Endothelial cell of umbilical vein (primary cell): ENCODE measurements around the gene DDX17. TPM values are rescaled to one million over a fixed set of nuclear protein-coding genes. Genes with fewer than 3 reads are reported as not detected.

Experiments
- BruUV-seq: library from RNA; stranded (reverse); fragments of 400-500 nt; replicated peaks from 2 replicates; lab custom pipeline; 2021; lab: Mats Ljungman, UMichigan
- CTCF ChIA-PET: fragments of 300-600, 350-600 bp; sonication (Branson Sonifier 250); formaldehyde crosslinking; loops from one replicate; lab custom pipeline; 2021; ENCODE audit warnings: antibody characterized with exemption, inconsistent platforms; lab: Charles Lee
- POLR2A ChIA-PET: fragments of 300-600, 350-600 bp; sonication (Branson Sonifier 250); formaldehyde crosslinking; loops from one replicate; lab custom pipeline; 2021; ENCODE audit warnings: antibody characterized with exemption, inconsistent platforms; lab: Charles Lee
- DNase-seq: peaks from one replicate; pipeline ENCODE4 v3.0.0-alpha.2; 2011; ENCODE audit warnings: low read depth, low spot score
- FAIRE-seq: peaks from 2 replicates; lab custom pipeline; 2011; peaks lifted over from hg19 to GRCh38; lab: Jason Lieb, UNC
- H2AFZ ChIP-seq: 2 replicates; pipeline ENCODE4 v1.6.0; 2012; ENCODE audit warnings: low read depth, low read length, control low read depth, inconsistent platforms
- H3K27ac ChIP-seq: 2 replicates; pipeline ENCODE4 v1.5.1; 2011; ENCODE audit warnings: low read depth, mild to moderate bottlenecking, control low read depth, low read length, moderate library complexity; ENCODE audit not compliant: insufficient read depth
- H3K27me3 ChIP-seq, 2 experiments: 2 replicates each; pipeline versions ENCODE4 v1.6.0 to v1.6.1; 2011; ENCODE audit warnings: low read length in 2 of 2, mixed read lengths in 1 of 2; ENCODE audit not compliant: control insufficient read depth in 2 of 2, insufficient read depth in 2 of 2
- H3K36me3 ChIP-seq, 2 experiments: 2 replicates in 1 of 2; 3 replicates in 1 of 2; pipeline ENCODE4 v1.5.1; 2011; ENCODE audit warnings: low read length in 2 of 2, mild to moderate bottlenecking in 1 of 2, moderate library complexity in 1 of 2; ENCODE audit not compliant: control insufficient read depth in 2 of 2, insufficient read depth in 2 of 2; ENCODE audit errors: extremely low read depth in 1 of 2
- H3K4me1 ChIP-seq: 3 replicates; pipeline ENCODE4 v1.5.1; 2011; ENCODE audit warnings: mild to moderate bottlenecking, low read length; ENCODE audit not compliant: control insufficient read depth, insufficient read depth; ENCODE audit errors: extremely low read depth
- H3K4me2 ChIP-seq: 2 replicates; pipeline ENCODE4 v1.6.1; 2011; ENCODE audit warnings: low read length, control low read depth, mixed read lengths; ENCODE audit not compliant: insufficient read depth
- H3K4me3 ChIP-seq, 3 experiments: fragments of 200-600 bp in 1 of 3; sonication (generic), shearing (Covaris generic) in 1 of 3; replicated peaks in 1 of 3; 2 replicates each; pipeline ENCODE4 v1.5.1; 2011 to 2016; ENCODE audit warnings: control low read depth in 3 of 3, low read length in 3 of 3, mild to moderate bottlenecking in 2 of 3, inconsistent platforms in 1 of 3, low read depth in 1 of 3, moderate library complexity in 1 of 3; ENCODE audit not compliant: insufficient read depth in 1 of 3
- H3K79me2 ChIP-seq: 2 replicates; pipeline ENCODE4 v1.6.0; 2012; ENCODE audit warnings: low read length, inconsistent platforms; ENCODE audit not compliant: control insufficient read depth, insufficient read depth
- H3K9ac ChIP-seq: replicated peaks from 2 replicates; pipeline ENCODE3; 2011; ENCODE audit warnings: low read length, control low read depth; ENCODE audit not compliant: insufficient read depth; ENCODE audit errors: extremely low read depth
- H3K9me1 ChIP-seq: replicated peaks from 3 replicates; pipeline ENCODE4 v1.6.0; 2011; ENCODE audit warnings: mild to moderate bottlenecking, low read length; ENCODE audit not compliant: control insufficient read depth, insufficient read depth; ENCODE audit errors: extremely low read depth
- H3K9me3 ChIP-seq: replicated peaks from 2 replicates; pipeline ENCODE4 v1.5.1; 2012; ENCODE audit warnings: low read length, inconsistent platforms; ENCODE audit not compliant: control insufficient read depth, insufficient read depth
- H4K20me1 ChIP-seq: replicated peaks from 2 replicates; pipeline ENCODE3; 2011; ENCODE audit warnings: mild to moderate bottlenecking, low read length; ENCODE audit not compliant: control insufficient read depth, insufficient read depth; ENCODE audit errors: extremely low read depth
- EZH2 ChIP-seq: IDR thresholded peaks from 2 replicates; pipeline ENCODE4 v1.6.1; 2012; ENCODE audit warnings: borderline replicate concordance, low read depth, mild to moderate bottlenecking, moderate library complexity, low read length, inconsistent platforms; ENCODE audit not compliant: severe bottlenecking
- FOS ChIP-seq: IDR thresholded peaks from 2 replicates; pipeline ENCODE4 v1.6.1; 2011; ENCODE audit warnings: mild to moderate bottlenecking, low read length, moderate library complexity, borderline replicate concordance; ENCODE audit not compliant: insufficient read depth
- GATA2 ChIP-seq: IDR thresholded peaks from 2 replicates; pipeline ENCODE4 v1.7.0; 2011; ENCODE audit warnings: low read depth, mild to moderate bottlenecking, moderate library complexity, mixed read lengths, low read length; ENCODE audit not compliant: insufficient read length, insufficient read depth
- JUN ChIP-seq: IDR thresholded peaks from 2 replicates; pipeline ENCODE4 v1.6.1; 2011; ENCODE audit warnings: borderline replicate concordance, low read depth; ENCODE audit not compliant: insufficient read length, insufficient read depth
- MYC ChIP-seq: IDR thresholded peaks from one replicate; pipeline ENCODE4 v1.6.1; 2011; ENCODE audit warnings: mild to moderate bottlenecking, low read depth, low read length
- POLR2A ChIP-seq: IDR thresholded peaks from 2 replicates; pipeline ENCODE4 v1.6.1; 2012; ENCODE audit warnings: low read depth, mild to moderate bottlenecking, control low read depth, low read length
- POLR2AphosphoS5 ChIP-seq: IDR thresholded peaks from 2 replicates; pipeline ENCODE4 v1.6.1; 2012; ENCODE audit warnings: low read depth, mild to moderate bottlenecking, control low read depth, low read length, moderate library complexity; ENCODE audit not compliant: insufficient read depth
- dilution Hi-C: fragments of 300-500 bp; cut with MboI; formaldehyde crosslinking; loops from one replicate; pipeline ENCODE4 v1.15.0; 2019; ENCODE audit warnings: low sequenced_read_pairs; ENCODE audit not compliant: extremely low pct_ligation_motif_present
- intact Hi-C: fragments of 100-400 bp; cut with micrococcal nuclease; formaldehyde crosslinking; loops from one replicate; pipeline ENCODE4 v1.10.0; 2022
- polyA plus RNA-seq, 4 experiments: library from polyadenylated mRNA; depleted of rRNA in 3 of 4; stranded (reverse) in 3 of 4; unstranded in 1 of 4; fragments of >200 nt; gene quantifications; 2 replicates each; pipeline versions ENCODE4 v1.2.1 to v1.2.3, GENCODE V29; 2011 to 2012; ENCODE audit warnings: missing spikeins in 1 of 4
- total RNA-seq: library from RNA; stranded (reverse); gene quantifications from 2 replicates; pipeline ENCODE4 v1.2.3, GENCODE V29; 2021
- TF ChIP-seq, protein P1 (sequence below): IDR thresholded peaks from 2 replicates; pipeline ENCODE4 v1.6.1; 2011; ENCODE audit not compliant: insufficient read depth, insufficient read length
- TF ChIP-seq, protein P2 (sequence below), 2 donors: IDR thresholded peaks; 1 replicate in 1 of 2; 2 replicates in 1 of 2; pipeline ENCODE4 v1.5.1; 2011; ENCODE audit warnings: low read length in 2 of 2, mild to moderate bottlenecking in 2 of 2, moderate library complexity in 2 of 2, control low read depth in 1 of 2, inconsistent platforms in 1 of 2, low read depth in 1 of 2; ENCODE audit not compliant: insufficient read depth in 1 of 2; ENCODE audit errors: extremely low read depth in 1 of 2

The DDX17 gene
- total and polyA plus RNA-seq, 2 donors (not counting 3 experiments of a cell fraction or from before 2014, with no cell fraction given): 393 to 402 TPM

DNA sequence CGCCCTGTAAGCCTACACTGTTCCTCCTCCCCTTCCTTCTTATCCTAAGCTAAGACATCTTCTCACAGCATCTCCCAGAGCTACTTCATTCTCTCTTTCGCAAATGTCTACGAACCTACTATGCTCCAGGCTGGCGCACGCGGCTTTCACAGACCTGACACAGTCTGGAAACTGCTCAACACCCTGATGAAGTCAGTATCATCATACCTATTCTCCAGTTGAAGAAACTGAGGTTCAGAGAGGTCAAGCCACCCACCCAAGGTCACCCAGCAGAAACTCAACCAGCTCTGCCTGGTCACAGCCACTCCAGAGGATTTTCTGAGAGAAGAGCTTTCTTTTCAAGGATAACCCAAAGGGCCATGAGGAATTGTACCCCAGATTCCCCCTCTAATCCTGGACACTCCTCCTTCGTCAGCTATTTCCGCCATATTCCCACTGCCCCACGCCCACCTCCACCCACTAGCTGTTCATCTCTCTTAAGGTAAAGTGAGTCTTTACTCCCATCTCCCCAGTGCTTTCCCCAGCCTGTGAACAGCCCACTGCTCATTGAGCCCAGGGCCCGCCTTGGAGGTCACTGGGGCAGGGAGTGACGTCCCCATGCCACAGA lies 52.9 kb downstream of the DDX17 start:
- Histone ChIP-seq H3K36me3 (no peaks in the 10 kb centered on the region), H3K4me1 (no peaks in the 10 kb centered on the region), H3K27ac (no peak overlapping the region), H3K79me2 (no peaks in the 10 kb centered on the region), H3K9me1 (no peaks in the 10 kb centered on the region), H3K4me2 (no peak overlapping the region), H3K9me3 (no peaks in the 10 kb centered on the region), H4K20me1 (no peaks in the 10 kb centered on the region), H3K4me3 (no peak overlapping the region), H3K9ac (no peak overlapping the region), H3K27me3 (peaks cover 42 to 46% of the 10 kb centered on the region in 2 experiments), H2AFZ (no peak overlapping the region)
- dilution Hi-C loops: no loop called here
- CTCF ChIA-PET: interaction anchor here (0.9 to 2.1 kb wide), 5 partner anchors 8 to 401 kb away, joined by 3 to 7 read pairs (median 4); no protein-coding TSS in a partner anchor
- DNase-seq (no peak), FAIRE-seq (no peak)
- TF ChIP-seq, protein P1, sequence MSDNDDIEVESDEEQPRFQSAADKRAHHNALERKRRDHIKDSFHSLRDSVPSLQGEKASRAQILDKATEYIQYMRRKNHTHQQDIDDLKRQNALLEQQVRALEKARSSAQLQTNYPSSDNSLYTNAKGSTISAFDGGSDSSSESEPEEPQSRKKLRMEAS: no peak
- TF ChIP-seq POLR2AphosphoS5: no peak
- TF ChIP-seq JUN: no peak
- TF ChIP-seq FOS: no peak
- TF ChIP-seq GATA2: no peak
- no peak for TF ChIP-seq POLR2A
- TF ChIP-seq MYC: no peak
- no peak for TF ChIP-seq EZH2
- TF ChIP-seq, protein P2, sequence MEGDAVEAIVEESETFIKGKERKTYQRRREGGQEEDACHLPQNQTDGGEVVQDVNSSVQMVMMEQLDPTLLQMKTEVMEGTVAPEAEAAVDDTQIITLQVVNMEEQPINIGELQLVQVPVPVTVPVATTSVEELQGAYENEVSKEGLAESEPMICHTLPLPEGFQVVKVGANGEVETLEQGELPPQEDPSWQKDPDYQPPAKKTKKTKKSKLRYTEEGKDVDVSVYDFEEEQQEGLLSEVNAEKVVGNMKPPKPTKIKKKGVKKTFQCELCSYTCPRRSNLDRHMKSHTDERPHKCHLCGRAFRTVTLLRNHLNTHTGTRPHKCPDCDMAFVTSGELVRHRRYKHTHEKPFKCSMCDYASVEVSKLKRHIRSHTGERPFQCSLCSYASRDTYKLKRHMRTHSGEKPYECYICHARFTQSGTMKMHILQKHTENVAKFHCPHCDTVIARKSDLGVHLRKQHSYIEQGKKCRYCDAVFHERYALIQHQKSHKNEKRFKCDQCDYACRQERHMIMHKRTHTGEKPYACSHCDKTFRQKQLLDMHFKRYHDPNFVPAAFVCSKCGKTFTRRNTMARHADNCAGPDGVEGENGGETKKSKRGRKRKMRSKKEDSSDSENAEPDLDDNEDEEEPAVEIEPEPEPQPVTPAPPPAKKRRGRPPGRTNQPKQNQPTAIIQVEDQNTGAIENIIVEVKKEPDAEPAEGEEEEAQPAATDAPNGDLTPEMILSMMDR (IDR thresholded peaks at IDR 0.05; ENCODE audit: extremely low read depth in 1 of 2, insufficient read depth in 1 of 2, low read depth in 1 of 2, low read length in 2 of 2): no peak
- intact Hi-C loops: no loop called here
- BruUV-seq: no TSS peak
- POLR2A ChIA-PET: no interaction called here
